Measurements from ENCODE around the gene SLC35B3.

DNA sequence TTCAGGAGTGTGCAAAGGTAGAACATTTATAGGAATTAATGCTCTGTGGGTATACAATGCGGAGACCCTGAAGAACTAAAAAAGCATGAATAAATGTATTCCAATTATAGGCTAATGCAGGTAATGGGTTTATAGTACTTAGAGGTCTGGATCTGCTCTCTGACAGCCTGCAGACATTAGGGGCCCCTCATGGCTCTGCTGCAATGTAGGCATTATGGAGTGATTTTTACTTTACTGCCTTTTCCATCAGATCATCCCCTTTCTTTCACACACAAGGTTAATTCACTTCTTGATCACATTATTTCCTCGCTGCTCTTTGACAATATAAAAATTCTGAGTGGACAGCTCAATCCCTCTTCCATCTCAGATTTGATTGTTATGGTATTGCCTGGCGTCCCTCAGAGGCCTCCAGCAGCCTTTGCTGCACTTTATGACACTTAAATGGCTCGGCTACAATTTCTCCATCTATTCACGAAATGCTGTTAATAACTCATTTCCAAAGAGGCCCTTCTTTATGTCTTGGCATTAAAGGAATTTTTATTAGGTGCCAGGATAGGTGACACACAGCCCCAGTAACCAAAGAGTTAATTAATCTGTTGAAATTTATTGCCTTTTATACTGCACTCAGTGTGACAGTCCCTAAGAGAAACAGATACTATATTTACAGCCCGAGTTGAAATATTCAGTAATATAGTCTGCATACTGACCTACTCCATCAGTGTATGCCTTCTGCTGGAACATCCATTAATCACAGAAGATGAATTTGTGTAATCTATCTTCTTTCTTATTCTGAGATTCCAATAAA lies 33.4 kb upstream of the SLC35B3 start:
- TF ChIP-seq CTCF (IDR thresholded peaks at IDR 0.05) (no peak), ZFX (IDR thresholded peaks at IDR 0.05; ENCODE audit: borderline replicate concordance) (no peak)

All from 22Rv1 (cell line).